HCT116 (cell line): ENCODE measurements around the gene KISS1R. TPM values are rescaled to one million over a fixed set of nuclear protein-coding genes. Genes with fewer than 3 reads are reported as not detected.

ENCODE experiments used
- total RNA-seq: library from RNA; stranded (reverse); gene quantifications from one replicate; pipeline ENCODE4 v1.2.1, GENCODE V29; 2021; ENCODE audit not compliant: unreplicated experiment

KISS1R gene
- total RNA-seq, 1 experiment from 2014 or later: 5.9 TPM

Other genes starting within 250 kb of the KISS1R start
- gene FSTL3, start 240.9 kb upstream of the KISS1R start, total RNA-seq: 29.1 TPM
- gene PRSS57, start 221.9 kb upstream of the KISS1R start, total RNA-seq: not detected
- 43.7 TPM for gene PALM, start 208.4 kb upstream of the KISS1R start, total RNA-seq
- gene MISP, start 166.2 kb upstream of the KISS1R start, total RNA-seq: 38.2 TPM
- gene PTBP1, start 119.9 kb upstream of the KISS1R start, total RNA-seq: 676 TPM
- 0.27 TPM for gene PLPPR3, start 95.4 kb upstream of the KISS1R start, total RNA-seq
- not detected for gene AZU1, start 89.5 kb upstream of the KISS1R start, total RNA-seq
- gene PRTN3, start 76.3 kb upstream of the KISS1R start, total RNA-seq: 2.7 TPM
- gene ELANE, start 65.0 kb upstream of the KISS1R start, total RNA-seq: not detected
- 80.2 TPM for gene CFD, start 57.7 kb upstream of the KISS1R start, total RNA-seq
- 73.6 TPM for gene MED16, start 24.1 kb upstream of the KISS1R start, total RNA-seq
- not detected for gene RNU6-9, start 23.8 kb upstream of the KISS1R start, total RNA-seq
- gene R3HDM4, start 4.1 kb upstream of the KISS1R start, total RNA-seq: 92.3 TPM
- gene ARID3A, start 8.7 kb downstream of the KISS1R start, total RNA-seq: 21.8 TPM
- 124 TPM for gene WDR18, start 67.0 kb downstream of the KISS1R start, total RNA-seq
- gene GRIN3B, start 83.1 kb downstream of the KISS1R start, total RNA-seq: 0.69 TPM
- gene TMEM259, start 103.8 kb downstream of the KISS1R start, total RNA-seq: 202 TPM
- gene RNU6-2, start 104.2 kb downstream of the KISS1R start, total RNA-seq: not detected
- gene CNN2, start 109.3 kb downstream of the KISS1R start, total RNA-seq: 212 TPM
- 91.4 TPM for gene ABCA7, start 122.8 kb downstream of the KISS1R start, total RNA-seq
- 30.4 TPM for gene ARHGAP45, start 149.8 kb downstream of the KISS1R start, total RNA-seq
- 281 TPM for gene POLR2E, start 178.0 kb downstream of the KISS1R start, total RNA-seq
- 481 TPM for gene GPX4, start 186.7 kb downstream of the KISS1R start, total RNA-seq